ENCODE data around the gene HEXB. TPM values are rescaled to one million over a fixed set of nuclear protein-coding genes. Genes with fewer than 3 reads are reported as not detected.

Gene HEXB
- total RNA-seq, 1 donor from 2014 or later: 94.2 TPM

DNA sequence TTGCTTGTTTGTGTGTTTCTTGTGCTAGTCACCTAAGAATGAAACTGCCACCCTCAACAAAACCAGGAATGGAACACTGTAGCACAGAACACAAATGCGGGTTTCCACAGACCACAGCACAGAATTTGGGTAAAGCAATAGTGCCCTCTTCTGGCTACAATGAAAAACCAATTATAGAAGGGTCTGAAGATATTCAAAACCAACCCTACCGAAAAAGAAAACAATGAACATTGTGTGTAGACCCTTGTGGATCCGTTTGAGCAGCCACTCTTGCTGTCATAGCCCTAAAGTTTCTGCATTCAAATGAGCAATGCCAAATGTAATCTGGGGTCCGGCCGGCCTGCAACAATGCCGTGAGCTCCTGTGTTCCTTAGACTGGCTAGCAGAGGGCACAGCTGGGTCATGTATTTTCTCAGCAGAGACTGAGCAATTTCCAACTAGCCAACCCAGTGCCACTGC is 36.2 kb upstream of the HEXB start:
- DNase-seq (ENCODE audit: low read depth): no peak
- peak overlapping the region; percentile 20 for H3K4me3 ChIP-seq (ENCODE audit: low read depth, low read length)
- TF ChIP-seq, protein P1, sequence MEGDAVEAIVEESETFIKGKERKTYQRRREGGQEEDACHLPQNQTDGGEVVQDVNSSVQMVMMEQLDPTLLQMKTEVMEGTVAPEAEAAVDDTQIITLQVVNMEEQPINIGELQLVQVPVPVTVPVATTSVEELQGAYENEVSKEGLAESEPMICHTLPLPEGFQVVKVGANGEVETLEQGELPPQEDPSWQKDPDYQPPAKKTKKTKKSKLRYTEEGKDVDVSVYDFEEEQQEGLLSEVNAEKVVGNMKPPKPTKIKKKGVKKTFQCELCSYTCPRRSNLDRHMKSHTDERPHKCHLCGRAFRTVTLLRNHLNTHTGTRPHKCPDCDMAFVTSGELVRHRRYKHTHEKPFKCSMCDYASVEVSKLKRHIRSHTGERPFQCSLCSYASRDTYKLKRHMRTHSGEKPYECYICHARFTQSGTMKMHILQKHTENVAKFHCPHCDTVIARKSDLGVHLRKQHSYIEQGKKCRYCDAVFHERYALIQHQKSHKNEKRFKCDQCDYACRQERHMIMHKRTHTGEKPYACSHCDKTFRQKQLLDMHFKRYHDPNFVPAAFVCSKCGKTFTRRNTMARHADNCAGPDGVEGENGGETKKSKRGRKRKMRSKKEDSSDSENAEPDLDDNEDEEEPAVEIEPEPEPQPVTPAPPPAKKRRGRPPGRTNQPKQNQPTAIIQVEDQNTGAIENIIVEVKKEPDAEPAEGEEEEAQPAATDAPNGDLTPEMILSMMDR (conservative IDR thresholded peaks at IDR 0.05; ENCODE audit: low read depth, low read length): peak; percentile 68

DNA sequence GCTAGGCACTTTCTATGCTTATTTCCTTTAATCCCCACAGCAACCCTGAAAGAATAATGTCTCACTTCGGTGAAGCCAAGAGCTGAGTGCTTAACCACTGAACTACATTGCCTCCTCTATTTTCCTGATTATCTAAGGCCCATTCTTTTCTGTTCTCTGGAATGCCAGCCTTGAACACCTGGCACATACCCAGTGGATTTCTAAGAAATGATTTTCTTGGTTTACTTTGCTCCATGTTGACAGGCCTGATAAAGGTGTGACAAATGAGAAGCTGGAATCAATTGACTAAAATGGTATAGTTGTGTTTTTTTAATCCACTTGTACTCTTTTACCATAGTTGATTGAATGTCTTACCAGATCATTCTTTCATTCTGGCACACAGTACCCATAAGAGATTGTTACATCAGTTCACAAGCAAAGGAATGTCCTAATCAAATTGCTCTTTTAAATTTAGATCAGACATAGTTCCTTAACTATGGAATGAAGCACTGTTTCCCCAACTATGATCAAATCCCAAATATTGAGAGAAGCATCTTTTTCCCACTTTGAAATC is 35.5 kb upstream of the HEXB start:
- no peak overlapping the region for H3K4me3 ChIP-seq (ENCODE audit: low read depth, low read length)
- TF ChIP-seq, protein P1 (conservative IDR thresholded peaks at IDR 0.05; ENCODE audit: low read depth, low read length): no peak
- no peak for DNase-seq (ENCODE audit: low read depth)

DNA sequence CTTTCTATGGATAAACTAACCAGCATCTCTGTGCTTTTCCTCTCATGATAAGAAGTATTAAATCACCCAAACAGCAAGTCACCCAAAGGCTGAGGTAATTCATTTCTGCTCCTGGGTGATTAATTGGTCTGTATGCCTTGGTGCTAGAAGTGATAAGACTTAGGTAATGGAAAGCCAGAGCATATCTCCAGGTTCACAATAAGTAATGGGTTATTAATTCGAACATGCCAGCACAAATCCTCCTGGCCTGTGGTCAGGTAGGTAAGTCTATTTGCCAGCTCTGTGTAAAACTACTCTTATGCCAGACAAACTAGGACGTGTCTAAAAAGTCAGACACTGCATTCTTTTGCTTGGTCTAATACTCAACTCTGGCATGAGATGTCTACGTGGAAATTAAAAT is 33.3 kb upstream of the HEXB start:
- H3K4me3 ChIP-seq (ENCODE audit: low read depth, low read length): no peak overlapping the region
- TF ChIP-seq, protein P1 (conservative IDR thresholded peaks at IDR 0.05; ENCODE audit: low read depth, low read length): no peak
- no peak for DNase-seq (ENCODE audit: low read depth)

DNA sequence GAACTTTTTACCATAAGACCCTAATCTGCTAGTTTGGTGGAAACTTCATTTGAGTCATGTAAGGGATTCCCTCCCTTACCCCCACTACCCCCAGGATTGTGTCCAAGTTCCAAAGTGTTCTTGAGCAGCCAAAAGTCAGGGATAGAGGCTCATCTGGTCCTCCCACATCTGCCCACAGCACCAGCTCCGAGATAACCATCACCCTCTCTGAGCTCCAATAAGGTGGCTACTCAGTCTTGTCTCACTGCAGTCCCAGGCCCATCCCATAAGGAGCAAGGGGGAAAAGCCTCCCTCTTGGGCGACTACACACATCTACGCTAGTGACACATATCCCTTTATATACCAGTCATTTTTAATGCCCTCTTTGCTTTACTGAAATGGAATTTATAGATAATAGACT is 32.5 kb upstream of the HEXB start:
- TF ChIP-seq, protein P1 (conservative IDR thresholded peaks at IDR 0.05; ENCODE audit: low read depth, low read length): no peak
- no peak overlapping the region for H3K4me3 ChIP-seq (ENCODE audit: low read depth, low read length)
- no peak for DNase-seq (ENCODE audit: low read depth)

DNA sequence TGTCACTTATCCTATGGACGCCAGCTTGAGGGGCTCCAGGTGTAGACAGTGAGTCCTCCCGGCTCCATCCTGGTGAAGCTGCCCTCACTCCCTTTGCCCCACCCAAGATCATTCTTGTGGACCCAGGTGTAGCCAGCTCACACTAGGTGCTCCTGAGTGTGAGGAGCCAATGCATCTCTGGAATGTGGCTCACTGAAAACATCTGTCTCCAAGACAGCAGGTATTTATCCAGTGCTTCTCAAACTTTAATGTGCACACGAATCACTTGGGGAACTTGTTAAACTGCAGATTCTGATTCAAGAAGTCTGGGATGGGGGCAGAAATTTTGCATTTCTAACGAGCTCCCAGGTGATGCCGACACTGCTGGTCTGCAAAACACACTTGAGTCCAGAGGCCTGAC is 31.0 kb upstream of the HEXB start:
- TF ChIP-seq, protein P1 (conservative IDR thresholded peaks at IDR 0.05; ENCODE audit: low read depth, low read length): no peak
- DNase-seq (ENCODE audit: low read depth): no peak
- no peak overlapping the region for H3K4me3 ChIP-seq (ENCODE audit: low read depth, low read length)

DNA sequence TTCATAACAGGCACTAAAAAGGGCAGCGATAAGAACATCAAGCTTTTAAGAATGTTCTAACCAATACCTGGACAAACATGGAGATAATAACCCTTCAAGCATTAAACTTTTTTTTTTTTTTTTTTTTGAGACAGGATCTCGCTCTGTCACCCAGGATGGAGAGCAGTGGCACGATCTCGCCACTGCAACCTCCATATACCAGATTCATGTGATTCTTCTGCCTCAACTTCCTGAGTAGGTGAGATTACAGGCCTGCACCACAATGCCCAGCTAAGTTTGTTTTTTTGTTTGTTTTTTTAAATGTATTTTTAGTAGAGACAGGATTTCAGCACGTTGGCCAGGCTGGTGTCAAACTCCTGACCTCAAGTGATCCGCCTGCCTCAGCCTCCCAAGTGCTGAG is 29.8 kb upstream of the HEXB start:
- no peak overlapping the region for H3K4me3 ChIP-seq (ENCODE audit: low read depth, low read length)
- TF ChIP-seq, protein P1 (conservative IDR thresholded peaks at IDR 0.05; ENCODE audit: low read depth, low read length): no peak
- DNase-seq (ENCODE audit: low read depth): no peak

DNA sequence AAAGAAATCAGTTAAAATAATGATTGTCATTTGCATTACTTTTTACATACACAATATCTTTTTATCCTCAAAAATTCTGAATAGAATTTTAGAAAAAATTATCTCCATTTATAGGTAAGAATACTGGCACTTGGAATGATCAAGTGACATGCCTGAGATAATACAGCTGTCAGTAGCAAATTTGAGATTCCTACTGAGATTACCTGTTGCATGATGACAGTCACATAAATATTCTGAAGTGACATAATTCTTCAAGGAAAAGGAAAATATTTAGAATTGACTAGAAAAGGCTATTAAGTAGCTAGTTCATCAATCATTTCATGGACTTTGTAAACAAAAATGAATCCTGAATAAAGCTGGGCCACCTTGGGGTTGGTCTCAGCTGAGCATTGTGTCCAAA is 29.3 kb upstream of the HEXB start:
- no peak overlapping the region for H3K4me3 ChIP-seq (ENCODE audit: low read depth, low read length)
- TF ChIP-seq, protein P1 (conservative IDR thresholded peaks at IDR 0.05; ENCODE audit: low read depth, low read length): no peak
- DNase-seq (ENCODE audit: low read depth): no peak

All from epithelial cell of proximal tubule (primary cell).